GM12878 (cell line): Measurements from ENCODE around the gene APLP2. TPM values are rescaled to one million over a fixed set of nuclear protein-coding genes. Genes with fewer than 3 reads are reported as not detected.

ENCODE experiments used
- ATAC-seq: fragments of 200-7000 bp; cut with Tn5 transposase; 3 replicates; pipeline ENCODE4 v1.9.1; 2020; ENCODE audit warnings: mild to moderate bottlenecking, moderate library complexity
- BruUV-seq: library from RNA; stranded (reverse); fragments of 400-500 nt; replicated peaks from 2 replicates; lab custom pipeline; 2021; lab: Mats Ljungman, UMichigan
- CTCF ChIA-PET: fragments of 300-600 bp; sonication (Branson Sonifier 250); formaldehyde crosslinking; extraction: SDS; loops from one replicate; lab custom pipeline; 2021; ENCODE audit warnings: inconsistent platforms; lab: Yijun Ruan, JAX
- POLR2A ChIA-PET: fragments of 350-600 bp; formaldehyde crosslinking; extraction: SDS; loops from one replicate; lab custom pipeline; 2021; ENCODE audit warnings: inconsistent platforms; lab: Charles Lee
- RAD21 ChIA-PET: fragments of 300-600 bp; sonication (Branson Sonifier 250); formaldehyde crosslinking; loops from one replicate; lab custom pipeline; 2023; ENCODE audit warnings: antibody characterized with exemption; ENCODE audit not compliant: unreplicated experiment; lab: Charles Lee
- SMC1A ChIA-PET: fragments of 300-600 bp; sonication (Branson Sonifier 250); formaldehyde crosslinking; loops from one replicate; lab custom pipeline; 2023; ENCODE audit not compliant: unreplicated experiment, uncharacterized antibody; lab: Charles Lee
- DNase-seq: peaks from one replicate; pipeline ENCODE4 v3.0.0-alpha.2; 2011; ENCODE audit warnings: low read depth, low spot score
- FAIRE-seq: peaks from 3 replicates; lab custom pipeline; 2011; peaks lifted over from hg19 to GRCh38; lab: Jason Lieb, UNC
- H2AFZ ChIP-seq: 2 replicates; pipeline ENCODE4 v1.6.0; 2011; ENCODE audit warnings: low read depth, low read length, control low read depth; ENCODE audit not compliant: control insufficient read depth
- H3K27ac ChIP-seq: 2 replicates; pipeline ENCODE4 v1.5.1; 2011; ENCODE audit warnings: control low read depth; ENCODE audit not compliant: control insufficient read depth, insufficient read depth
- H3K27me3 ChIP-seq, 2 experiments: replicated peaks in 1 of 2; 2 replicates each; pipeline versions ENCODE4 v1.6.0 to v1.6.1; 2011; ENCODE audit warnings: low read length in 1 of 2; ENCODE audit not compliant: control insufficient read depth in 2 of 2, insufficient read depth in 2 of 2
- H3K36me3 ChIP-seq, 2 experiments: 2 replicates each; pipeline ENCODE4 v1.5.1; 2011; ENCODE audit warnings: low read length in 1 of 2; ENCODE audit not compliant: control insufficient read depth in 2 of 2, insufficient read depth in 2 of 2
- H3K4me1 ChIP-seq: 2 replicates; pipeline ENCODE4 v1.6.1; 2011; ENCODE audit warnings: mild to moderate bottlenecking, low read length, moderate library complexity, mixed read lengths; ENCODE audit not compliant: control insufficient read depth, insufficient read depth
- H3K4me2 ChIP-seq: 2 replicates; pipeline ENCODE4 v1.6.0; 2011; ENCODE audit warnings: control low read depth; ENCODE audit not compliant: control insufficient read depth, insufficient read depth
- H3K4me3 ChIP-seq: fragments of 200-600 bp; sonication (generic); 2 replicates; pipeline ENCODE4 v1.5.1; 2016
- H3K79me2 ChIP-seq: 2 replicates; pipeline ENCODE4 v1.6.0; 2011; ENCODE audit warnings: low read length; ENCODE audit not compliant: control insufficient read depth, insufficient read depth
- H3K9ac ChIP-seq: 2 replicates; pipeline ENCODE4 v1.8.0; 2011; ENCODE audit warnings: low read length, control low read depth, mixed read lengths; ENCODE audit not compliant: control insufficient read depth, insufficient read depth
- H3K9me3 ChIP-seq: replicated peaks from 3 replicates; pipeline ENCODE4 v1.5.1; 2011; ENCODE audit warnings: mild to moderate bottlenecking, low read length; ENCODE audit not compliant: control insufficient read depth, insufficient read depth
- H4K20me1 ChIP-seq: 2 replicates; pipeline ENCODE4 v1.6.0; 2011; ENCODE audit not compliant: control insufficient read depth, insufficient read depth
- CBFB ChIP-seq: IDR thresholded peaks from 2 replicates; pipeline ENCODE4 v1.6.1; 2016; ENCODE audit warnings: antibody characterized with exemption, low read depth
- EED ChIP-seq: sonication (generic); IDR thresholded peaks from 2 replicates; pipeline ENCODE4 v1.6.1; 2016; ENCODE audit warnings: antibody characterized with exemption, low read depth
- ETV6 ChIP-seq, 2 experiments: fragments of 450-650 bp in 1 of 2; IDR thresholded peaks in 1 of 2; conservative IDR thresholded peaks in 1 of 2; 2 replicates each; pipeline ENCODE4 v1.6.1; 2014; ENCODE audit warnings: antibody characterized with exemption in 1 of 2, borderline replicate concordance in 1 of 2, low read depth in 1 of 2, mild to moderate bottlenecking in 1 of 2, moderate library complexity in 1 of 2
- NR2F1 ChIP-seq: fragments of 450-650 bp; conservative IDR thresholded peaks from 2 replicates; pipeline ENCODE4 v1.6.1; 2017; ENCODE audit warnings: mild to moderate bottlenecking
- RUNX3 ChIP-seq: IDR thresholded peaks from 2 replicates; pipeline ENCODE4 v1.6.1; 2012; ENCODE audit warnings: low read length, inconsistent platforms
- SMC3 ChIP-seq: IDR thresholded peaks from 2 replicates; pipeline ENCODE4 v1.6.1; 2011; ENCODE audit warnings: low read length, improper control_type of control experiment, borderline replicate concordance
- TBL1XR1 ChIP-seq: IDR thresholded peaks from 2 replicates; pipeline ENCODE4 v1.6.1; 2012; ENCODE audit warnings: low read depth, low read length, improper control_type of control experiment
- TCF12 ChIP-seq: IDR thresholded peaks from 2 replicates; pipeline ENCODE4 v1.6.1; 2011; ENCODE audit warnings: low read depth, mild to moderate bottlenecking, low read length
- TCF3 ChIP-seq: IDR thresholded peaks from 2 replicates; pipeline ENCODE4 v1.6.1; 2012; ENCODE audit warnings: low read depth, mild to moderate bottlenecking, low read length, borderline replicate concordance; ENCODE audit not compliant: insufficient read depth
- ZBTB40 ChIP-seq: fragments of 450-650 bp; IDR thresholded peaks from 2 replicates; pipeline ENCODE4 v1.6.1; 2016; ENCODE audit warnings: mild to moderate bottlenecking, moderate library complexity, borderline replicate concordance
- WGBS: methylation state at CpG from one replicate; pipeline ENCODE4 v1.1.6; 2016; ENCODE audit warnings: low lambda C conversion rate; ENCODE audit not compliant: insufficient replicate concordance, insufficient coverage; ENCODE audit errors: missing lambda C conversion rate; 5-methylcytosine and 5-hydroxymethylcytosine counted together
- in situ Hi-C: fragments of 300-500 bp; cut with MboI; formaldehyde crosslinking; loops from 9 replicates; pipeline ENCODE4 v1.14.3; 2018; ENCODE audit warnings: mixed read lengths
- intact Hi-C: fragments of 100-400 bp; cut with micrococcal nuclease; formaldehyde crosslinking; loops from one replicate; pipeline ENCODE4 v1.14.2; 2022; ENCODE audit not compliant: unreplicated experiment
- polyA plus RNA-seq, 11 experiments: library from polyadenylated mRNA; depleted of rRNA in 4 of 11; unstranded in 6 of 11; stranded (reverse) in 5 of 11; fragments of >200 nt; fragmentation: Nextera tagmentation in 4 of 11; fragmentation: Illumina TruSeq in 1 of 11; extraction: Ambion mirVana in 4 of 11; extraction: Trizol in 1 of 11; gene quantifications; 1 replicate in 1 of 11; 2 replicates in 10 of 11; pipeline versions ENCODE4 v1.2.1 to v1.2.3, GENCODE V29; 2011 to 2016; ENCODE audit warnings: inconsistent platforms in 2 of 11, missing spikeins in 2 of 11, low read depth in 1 of 11
- total RNA-seq, 4 experiments: library from RNA; depleted of rRNA in 3 of 4; stranded (reverse); fragments of >200 nt in 3 of 4; fragmentation: Illumina TruSeq in 1 of 4; extraction: Trizol in 1 of 4; gene quantifications; 2 replicates each; pipeline versions ENCODE4 v1.2.1 to v1.2.3, GENCODE V29; 2013 to 2021
- TF ChIP-seq, protein P1 (sequence below): fragments of 450-650 bp; IDR thresholded peaks from 2 replicates; pipeline ENCODE4 v1.6.1; 2017; ENCODE audit warnings: mild to moderate bottlenecking, low read depth, inconsistent platforms; ENCODE audit not compliant: poor library complexity, severe bottlenecking
- TF ChIP-seq, protein P2 (sequence below): IDR thresholded peaks from 2 replicates; pipeline ENCODE4 v1.6.1; 2012; ENCODE audit warnings: low read depth, low read length, improper control_type of control experiment

APLP2 gene
- total and polyA plus RNA-seq, 10 of the 15 experiments (the other 5 are each of a cell fraction or from before 2014, with no cell fraction given): 2.3 to 38.8 (median 21.3) TPM

- Histone ChIP-seq H2AFZ (peak overlapping the region; percentile 19; the same call in 1 of the 2 replicates), H3K4me1 (peaks cover 20% of the 10 kb centered on the region), H3K9ac (no peak overlapping the region), H3K27me3 (no peaks in the 10 kb centered on the region), H3K4me3 (peak overlapping the region; percentile 29; the same call in 1 of the 2 replicates), H3K9me3 (no peaks in the 10 kb centered on the region), H3K4me2 (peak overlapping the region; percentile 95), H3K36me3 (peaks cover 0 to 2% of the 10 kb centered on the region in 2 experiments; a peak in 1 of 4 replicates), H4K20me1 (no peaks in the 10 kb centered on the region), H3K27ac (peak overlapping the region; percentile 40; the same call in 1 of the 2 replicates), H3K79me2 (no peaks in the 10 kb centered on the region)
- RAD21 ChIA-PET: interaction anchor here (1.2 to 2.4 kb wide), 4 partner anchors 8 to 115 kb away, joined by 4 to 20 read pairs (median 6); partner anchors contain the start of gene PRDM10
- no TSS peak for BruUV-seq
- DNase-seq (peak; percentile 38), FAIRE-seq (peak; percentile 31), ATAC-seq (peak; percentile 79)
- intact Hi-C loops: loop anchor here (5.0 kb wide), 1 partner anchor 117 kb away; the partner anchor contains the start of gene PRDM10
- CTCF ChIA-PET: interaction anchor here (0.7 to 3.6 kb wide), 7 partner anchors 12 to 196 kb away, joined by 3 to 46 read pairs (median 4); no protein-coding TSS in a partner anchor
- in situ Hi-C loops: no loop called here
- SMC1A ChIA-PET: interaction anchor here (0.7 to 6.3 kb wide), 10 partner anchors 8 to 193 kb away, joined by 3 to 48 read pairs (median 3); no protein-coding TSS in a partner anchor
- 31% methylated on average over 9 of the region's 9 CpGs for WGBS
- TF ChIP-seq TCF12 (0 out of 2 replicates have a peak, but pooled peaks have one; percentile 29), CBFB (peak; percentile 40; the same call in 1 of the 2 replicates), TBL1XR1 (0 out of 2 replicates have a peak, but pooled peaks have one; percentile 10), SMC3 (no peak), EED (peak; percentile 62; the same call in 1 of the 2 replicates), NR2F1 (0 out of 2 replicates have a peak, but pooled peaks have one; percentile 14), TCF3 (0 out of 2 replicates have a peak, but pooled peaks have one; percentile 27), ETV6 (conservative IDR thresholded peaks at IDR 0.05 in 1 of 2, IDR thresholded peaks at IDR 0.05 in 1 of 2; ENCODE audit: borderline replicate concordance in 1 of 2, low read depth in 1 of 2) (peak in 1 of 2 experiments; percentile 87; a peak in 2 of 4 replicates), ZBTB40 (no peak), RUNX3 (peak; percentile 84)
- TF ChIP-seq, protein P1, sequence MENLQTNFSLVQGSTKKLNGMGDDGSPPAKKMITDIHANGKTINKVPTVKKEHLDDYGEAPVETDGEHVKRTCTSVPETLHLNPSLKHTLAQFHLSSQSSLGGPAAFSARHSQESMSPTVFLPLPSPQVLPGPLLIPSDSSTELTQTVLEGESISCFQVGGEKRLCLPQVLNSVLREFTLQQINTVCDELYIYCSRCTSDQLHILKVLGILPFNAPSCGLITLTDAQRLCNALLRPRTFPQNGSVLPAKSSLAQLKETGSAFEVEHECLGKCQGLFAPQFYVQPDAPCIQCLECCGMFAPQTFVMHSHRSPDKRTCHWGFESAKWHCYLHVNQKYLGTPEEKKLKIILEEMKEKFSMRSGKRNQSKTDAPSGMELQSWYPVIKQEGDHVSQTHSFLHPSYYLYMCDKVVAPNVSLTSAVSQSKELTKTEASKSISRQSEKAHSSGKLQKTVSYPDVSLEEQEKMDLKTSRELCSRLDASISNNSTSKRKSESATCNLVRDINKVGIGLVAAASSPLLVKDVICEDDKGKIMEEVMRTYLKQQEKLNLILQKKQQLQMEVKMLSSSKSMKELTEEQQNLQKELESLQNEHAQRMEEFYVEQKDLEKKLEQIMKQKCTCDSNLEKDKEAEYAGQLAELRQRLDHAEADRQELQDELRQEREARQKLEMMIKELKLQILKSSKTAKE: no peak
- TF ChIP-seq, protein P2, sequence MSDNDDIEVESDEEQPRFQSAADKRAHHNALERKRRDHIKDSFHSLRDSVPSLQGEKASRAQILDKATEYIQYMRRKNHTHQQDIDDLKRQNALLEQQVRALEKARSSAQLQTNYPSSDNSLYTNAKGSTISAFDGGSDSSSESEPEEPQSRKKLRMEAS: peak; percentile 20; the same call in 1 of the 2 replicates
- POLR2A ChIA-PET: interaction anchor here (1.0 to 2.0 kb wide), 2 partner anchors 12 to 33 kb away, joined by 3 to 5 read pairs; no protein-coding TSS in a partner anchor
Observed at GRCh38 chr11:130118636-130119387, 49.1 kb downstream of the APLP2 start.
